ENCODE measurements around the gene NOVA1. TPM values are rescaled to one million over a fixed set of nuclear protein-coding genes. Genes with fewer than 3 reads are reported as not detected.

NOVA1 gene
- total RNA-seq, 1 donor from 2014 or later: 35.1 TPM

DNA sequence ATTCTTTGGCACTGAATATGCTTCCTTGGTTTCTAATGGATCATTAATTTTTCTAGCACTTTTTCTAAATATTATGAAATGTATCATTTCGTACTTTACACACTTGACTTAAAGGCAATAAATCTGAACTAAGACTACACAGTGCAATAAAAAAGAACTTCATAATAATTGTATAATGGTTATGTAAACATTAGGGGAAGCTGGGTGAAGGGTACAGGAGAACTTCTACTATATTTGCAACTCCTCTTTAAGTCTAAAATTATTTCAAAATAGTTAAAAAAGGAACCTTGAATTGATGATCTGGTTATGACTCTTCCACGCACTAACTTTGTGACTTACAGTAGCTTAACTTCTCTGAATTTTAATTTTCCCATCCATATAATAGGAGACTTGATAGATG, 5.1 kb upstream of the NOVA1 start:
- no peak overlapping the region for H3K4me3 ChIP-seq
- no peaks in the 10 kb centered on the region for H3K36me3 ChIP-seq
- DNase-seq (ENCODE audit: extremely low spot score in 2 of 2): no peak
- intact Hi-C loops (cut with DNase I): no loop called here
- no peaks in the 10 kb centered on the region for H3K9me3 ChIP-seq
- TF ChIP-seq POLR2AphosphoS5 (IDR thresholded peaks at IDR 0.05; ENCODE audit: insufficient read depth in 1 of 2, low read depth in 1 of 2): no peak
- TF ChIP-seq, protein P1, sequence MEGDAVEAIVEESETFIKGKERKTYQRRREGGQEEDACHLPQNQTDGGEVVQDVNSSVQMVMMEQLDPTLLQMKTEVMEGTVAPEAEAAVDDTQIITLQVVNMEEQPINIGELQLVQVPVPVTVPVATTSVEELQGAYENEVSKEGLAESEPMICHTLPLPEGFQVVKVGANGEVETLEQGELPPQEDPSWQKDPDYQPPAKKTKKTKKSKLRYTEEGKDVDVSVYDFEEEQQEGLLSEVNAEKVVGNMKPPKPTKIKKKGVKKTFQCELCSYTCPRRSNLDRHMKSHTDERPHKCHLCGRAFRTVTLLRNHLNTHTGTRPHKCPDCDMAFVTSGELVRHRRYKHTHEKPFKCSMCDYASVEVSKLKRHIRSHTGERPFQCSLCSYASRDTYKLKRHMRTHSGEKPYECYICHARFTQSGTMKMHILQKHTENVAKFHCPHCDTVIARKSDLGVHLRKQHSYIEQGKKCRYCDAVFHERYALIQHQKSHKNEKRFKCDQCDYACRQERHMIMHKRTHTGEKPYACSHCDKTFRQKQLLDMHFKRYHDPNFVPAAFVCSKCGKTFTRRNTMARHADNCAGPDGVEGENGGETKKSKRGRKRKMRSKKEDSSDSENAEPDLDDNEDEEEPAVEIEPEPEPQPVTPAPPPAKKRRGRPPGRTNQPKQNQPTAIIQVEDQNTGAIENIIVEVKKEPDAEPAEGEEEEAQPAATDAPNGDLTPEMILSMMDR (IDR thresholded peaks at IDR 0.05): no peak
- TF ChIP-seq POLR2A (IDR thresholded peaks at IDR 0.05): no peak
- no peaks in the 10 kb centered on the region for H3K27me3 ChIP-seq
- H3K27ac ChIP-seq: no peak overlapping the region
- peaks cover 10% of the 10 kb centered on the region for H3K4me1 ChIP-seq

DNA sequence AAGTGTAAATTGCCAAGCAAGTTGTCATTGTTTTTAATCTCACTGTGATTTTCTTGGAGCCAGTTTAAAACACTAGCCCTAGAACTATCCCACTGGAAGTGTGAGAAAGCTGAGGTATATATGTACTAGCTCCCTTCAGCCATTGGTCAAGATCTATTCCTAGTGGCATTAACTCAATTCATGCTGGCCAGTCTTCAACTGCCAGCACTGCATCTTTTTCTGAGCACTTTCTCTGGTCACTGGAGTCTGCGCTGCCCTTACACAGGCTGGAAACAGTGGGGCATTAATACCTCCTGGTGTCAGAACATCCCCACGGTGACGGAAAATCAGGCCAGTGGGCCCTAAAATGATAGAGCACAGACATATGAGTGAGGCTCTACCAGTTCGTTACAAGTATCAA, 4.0 kb upstream of the NOVA1 start:
- H3K9me3 ChIP-seq: no peaks in the 10 kb centered on the region
- no peak overlapping the region for H3K4me3 ChIP-seq
- H3K4me1 ChIP-seq: peaks cover 10% of the 10 kb centered on the region
- no peak overlapping the region for H3K27ac ChIP-seq
- no peaks in the 10 kb centered on the region for H3K27me3 ChIP-seq
- intact Hi-C loops (cut with DNase I): no loop called here
- DNase-seq (ENCODE audit: extremely low spot score in 2 of 2): no peak
- no peak for TF ChIP-seq POLR2AphosphoS5 (IDR thresholded peaks at IDR 0.05; ENCODE audit: insufficient read depth in 1 of 2, low read depth in 1 of 2)
- H3K36me3 ChIP-seq: no peaks in the 10 kb centered on the region

DNA sequence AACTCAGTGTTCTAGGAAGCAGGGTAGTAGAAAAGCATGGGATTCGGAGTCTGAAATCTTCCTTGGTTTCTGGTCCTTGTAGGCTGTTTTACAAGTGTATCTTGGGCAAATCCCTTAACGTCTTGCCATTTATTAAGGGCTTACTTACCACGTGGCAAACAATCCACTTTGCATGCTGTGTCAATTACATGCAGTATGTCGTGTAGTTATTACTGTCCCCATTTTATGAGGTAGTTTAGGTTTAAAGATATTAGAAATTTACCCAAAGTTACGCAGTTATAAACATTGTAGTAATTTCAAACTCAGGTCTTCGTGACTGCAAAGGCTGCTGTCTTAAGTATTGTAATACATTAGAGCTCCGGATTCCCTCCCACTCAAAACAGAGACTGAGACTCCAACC, 1.5 kb upstream of the NOVA1 start:
- Histone ChIP-seq H3K27me3 (no peaks in the 10 kb centered on the region), H3K36me3 (no peaks in the 10 kb centered on the region), H3K9me3 (no peaks in the 10 kb centered on the region), H3K4me3 (peak overlapping the region; percentile 49 to 72), H3K27ac (peak overlapping the region; percentile 94), H3K4me1 (peaks cover 10% of the 10 kb centered on the region)
- TF ChIP-seq POLR2A (IDR thresholded peaks at IDR 0.05) (no peak), POLR2AphosphoS5 (IDR thresholded peaks at IDR 0.05; ENCODE audit: insufficient read depth in 1 of 2, low read depth in 1 of 2) (no peak)
- TF ChIP-seq, protein P1 (IDR thresholded peaks at IDR 0.05): no peak
- intact Hi-C loops (cut with DNase I): no loop called here
- DNase-seq (ENCODE audit: extremely low spot score in 2 of 2): no peak

DNA sequence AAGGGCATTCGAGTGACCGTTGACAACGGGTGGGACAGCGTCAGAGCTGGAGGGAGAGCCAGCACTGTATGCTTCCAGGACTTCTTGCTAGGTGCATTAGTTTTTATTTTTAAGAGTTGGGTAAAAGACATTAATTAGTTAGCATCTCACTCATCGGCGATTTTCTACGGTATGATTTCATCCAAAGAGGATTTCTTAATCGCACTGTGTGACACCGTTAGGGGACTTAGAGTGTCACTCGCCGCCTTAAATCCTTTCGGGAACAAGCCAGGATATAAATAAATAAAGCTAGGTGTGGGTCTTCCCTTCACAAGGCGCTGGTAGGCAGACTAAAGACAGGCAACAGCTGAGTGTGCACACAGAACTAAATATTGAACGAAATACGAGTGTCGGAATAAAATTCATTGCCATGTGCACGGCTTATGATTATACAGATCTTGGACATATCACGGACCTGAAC, 869 bp upstream of the NOVA1 start:
- peak in 1 of 2 donors; percentile 87 for DNase-seq (ENCODE audit: extremely low spot score in 2 of 2)
- Histone ChIP-seq H3K27ac (peak overlapping the region; percentile 94), H3K4me1 (peaks cover 10% of the 10 kb centered on the region), H3K36me3 (no peaks in the 10 kb centered on the region), H3K9me3 (no peaks in the 10 kb centered on the region), H3K4me3 (peak overlapping the region; percentile 49 to 72), H3K27me3 (no peaks in the 10 kb centered on the region)
- no peak for TF ChIP-seq POLR2A (IDR thresholded peaks at IDR 0.05)
- TF ChIP-seq POLR2AphosphoS5 (IDR thresholded peaks at IDR 0.05; ENCODE audit: insufficient read depth in 1 of 2, low read depth in 1 of 2): no peak
- TF ChIP-seq, protein P1 (IDR thresholded peaks at IDR 0.05): no peak
- intact Hi-C loops (cut with DNase I): no loop called here

DNA sequence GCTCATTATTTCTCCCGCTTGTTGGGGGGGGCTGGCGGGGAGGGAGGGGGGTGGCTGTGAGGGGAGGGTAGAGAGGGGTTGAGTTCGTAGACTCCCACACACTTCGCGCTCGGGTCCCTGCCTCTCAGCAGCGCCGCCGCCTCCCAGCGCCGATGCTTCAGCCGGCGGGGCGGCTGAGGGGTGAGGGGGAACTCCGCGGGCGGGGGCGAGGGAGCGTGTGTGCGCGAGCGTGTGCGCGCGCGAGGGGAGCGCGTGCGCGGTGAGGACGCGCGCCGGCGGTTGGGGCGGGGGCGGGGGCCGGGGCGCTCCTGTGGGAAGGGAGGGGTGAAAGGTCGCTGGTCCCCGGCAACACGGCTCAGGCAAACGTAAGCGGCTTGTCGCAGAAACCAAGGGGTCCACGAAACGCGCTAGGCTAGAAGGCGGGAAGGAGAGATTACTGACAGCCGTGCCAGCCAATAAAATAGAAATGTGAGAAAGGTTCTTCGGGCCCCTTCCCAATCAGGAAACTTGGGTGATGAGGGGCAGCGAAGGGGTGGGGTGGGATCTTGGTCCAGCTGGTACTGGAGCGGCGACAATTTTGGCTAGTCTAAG, 343 bp upstream of the NOVA1 start:
- peak in 1 of 2 donors; percentile 92 for DNase-seq (ENCODE audit: extremely low spot score in 2 of 2)
- peak overlapping the region; percentile 49 to 72 for H3K4me3 ChIP-seq
- no peaks in the 10 kb centered on the region for H3K9me3 ChIP-seq
- no peaks in the 10 kb centered on the region for H3K27me3 ChIP-seq
- no peaks in the 10 kb centered on the region for H3K36me3 ChIP-seq
- intact Hi-C loops (cut with DNase I): no loop called here
- peak in 1 of 2 donors; percentile 54 for TF ChIP-seq POLR2AphosphoS5 (IDR thresholded peaks at IDR 0.05; ENCODE audit: insufficient read depth in 1 of 2, low read depth in 1 of 2)
- TF ChIP-seq, protein P1 (IDR thresholded peaks at IDR 0.05): no peak
- H3K27ac ChIP-seq: peak overlapping the region; percentile 94
- peaks cover 10% of the 10 kb centered on the region for H3K4me1 ChIP-seq

All from vagina (tissue), 2 donors.